ENCODE data around the gene DLL1. TPM values are rescaled to one million over a fixed set of nuclear protein-coding genes. Genes with fewer than 3 reads are reported as not detected.
"Not testable (repeated sequence)": the region's sequence is repeated elsewhere in the genome, so short reads cannot be mapped to it uniquely, and the experiment has no call there.

DLL1 gene, protein sequence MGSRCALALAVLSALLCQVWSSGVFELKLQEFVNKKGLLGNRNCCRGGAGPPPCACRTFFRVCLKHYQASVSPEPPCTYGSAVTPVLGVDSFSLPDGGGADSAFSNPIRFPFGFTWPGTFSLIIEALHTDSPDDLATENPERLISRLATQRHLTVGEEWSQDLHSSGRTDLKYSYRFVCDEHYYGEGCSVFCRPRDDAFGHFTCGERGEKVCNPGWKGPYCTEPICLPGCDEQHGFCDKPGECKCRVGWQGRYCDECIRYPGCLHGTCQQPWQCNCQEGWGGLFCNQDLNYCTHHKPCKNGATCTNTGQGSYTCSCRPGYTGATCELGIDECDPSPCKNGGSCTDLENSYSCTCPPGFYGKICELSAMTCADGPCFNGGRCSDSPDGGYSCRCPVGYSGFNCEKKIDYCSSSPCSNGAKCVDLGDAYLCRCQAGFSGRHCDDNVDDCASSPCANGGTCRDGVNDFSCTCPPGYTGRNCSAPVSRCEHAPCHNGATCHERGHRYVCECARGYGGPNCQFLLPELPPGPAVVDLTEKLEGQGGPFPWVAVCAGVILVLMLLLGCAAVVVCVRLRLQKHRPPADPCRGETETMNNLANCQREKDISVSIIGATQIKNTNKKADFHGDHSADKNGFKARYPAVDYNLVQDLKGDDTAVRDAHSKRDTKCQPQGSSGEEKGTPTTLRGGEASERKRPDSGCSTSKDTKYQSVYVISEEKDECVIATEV
- 10 to 100 TPM; 16.3 to 89.1 (median 32.3) TPM for total RNA-seq

DNA sequence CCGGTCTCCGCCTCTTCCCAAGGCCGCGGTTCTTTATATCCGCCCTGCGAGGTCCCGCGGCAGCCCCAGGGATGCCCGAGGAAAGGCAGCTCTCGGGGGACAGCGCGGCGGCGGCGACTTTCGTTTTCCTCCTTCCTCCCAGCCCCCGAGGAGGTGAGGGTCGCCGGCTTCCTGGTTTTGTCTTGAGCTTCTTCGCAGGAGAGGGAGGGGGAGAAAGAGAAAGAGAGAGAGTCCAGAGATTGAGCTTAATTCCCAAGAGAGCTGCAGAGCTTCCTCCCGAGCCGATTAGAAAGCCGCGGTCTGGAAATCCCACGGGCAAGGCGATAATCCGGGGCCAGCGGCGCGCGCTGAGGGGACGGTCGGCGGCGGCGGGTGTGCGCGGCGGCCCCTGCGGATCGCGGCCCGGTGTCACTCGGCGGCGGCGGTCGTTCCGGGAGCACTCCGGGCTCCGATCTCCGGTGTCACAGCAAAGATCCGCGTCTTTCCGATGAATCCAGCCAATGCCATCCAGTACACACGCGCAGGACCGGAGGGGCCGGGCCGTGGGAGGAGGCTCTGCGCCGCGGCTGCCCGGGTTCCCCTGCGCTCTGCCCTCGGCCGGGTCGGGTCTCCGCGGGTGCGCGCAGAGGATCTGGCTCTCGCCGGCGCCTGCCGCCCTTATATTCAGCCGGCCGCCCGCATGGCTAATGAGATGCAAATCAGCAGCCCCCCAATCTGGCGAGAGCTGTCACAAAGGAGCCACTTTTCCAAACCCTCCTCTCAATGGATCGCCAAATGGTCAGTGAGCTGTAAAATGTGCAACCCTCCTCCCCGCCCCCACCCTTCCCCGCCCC is at the start of gene DLL1:
Gene DLL1 (minus strand): TSS at position 783 of the 833 bp plus-strand sequence. CDS start 939 bp downstream, outside the sequence.
- Histone ChIP-seq H3K4me3 (peak within 1 kb of the TSS; percentile 49 to 78 (median 64)), H3K9me3 (no peaks in the 10 kb centered on the region), H3K36me3 (peaks cover 0 to 7% (median 0%) of the 10 kb centered on the region in 3 donors), H3K27ac (peak within 1 kb of the TSS; percentile 67 to 90 (median 79)), H3K27me3 (peaks cover 0 to 31% of the 10 kb centered on the region in 2 donors), H3K4me1 (peaks cover 5 to 55% (median 21%) of the 10 kb centered on the region in 4 donors)
- peak in 2 of 3 donors; percentile 75 to 76 for DNase-seq
- TF ChIP-seq POLR2A (IDR thresholded peaks at IDR 0.05) (peak; percentile 54 to 61), CTCF (IDR thresholded peaks at IDR 0.05) (no peak)

DNA sequence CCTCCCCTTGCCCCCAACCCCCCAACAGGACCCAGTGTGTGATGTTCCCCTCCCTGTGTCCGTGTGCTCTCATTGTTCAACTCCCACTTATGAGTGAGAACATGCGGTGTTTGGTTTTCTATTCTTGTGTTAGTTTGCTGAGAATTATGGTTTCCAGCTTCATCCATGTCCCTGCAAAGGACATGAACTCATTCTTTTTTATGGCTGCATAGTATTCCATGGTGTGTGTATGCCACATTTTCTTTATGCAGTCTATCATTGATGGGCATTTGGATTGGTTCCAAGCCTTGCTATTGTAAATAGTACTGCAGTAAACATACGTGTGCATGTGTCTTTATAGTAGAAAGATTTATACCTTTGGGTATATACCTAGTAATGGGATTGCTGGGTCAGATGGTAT is 44.3 kb upstream of the DLL1 start:
- H3K4me1 ChIP-seq, H3K27ac ChIP-seq, H3K9me3 ChIP-seq, DNase-seq, H3K4me3 ChIP-seq, H3K27me3 ChIP-seq: not testable (repeated sequence)
- peaks cover 0 to 49% (median 0%) of the 10 kb centered on the region in 3 donors for H3K36me3 ChIP-seq

DNA sequence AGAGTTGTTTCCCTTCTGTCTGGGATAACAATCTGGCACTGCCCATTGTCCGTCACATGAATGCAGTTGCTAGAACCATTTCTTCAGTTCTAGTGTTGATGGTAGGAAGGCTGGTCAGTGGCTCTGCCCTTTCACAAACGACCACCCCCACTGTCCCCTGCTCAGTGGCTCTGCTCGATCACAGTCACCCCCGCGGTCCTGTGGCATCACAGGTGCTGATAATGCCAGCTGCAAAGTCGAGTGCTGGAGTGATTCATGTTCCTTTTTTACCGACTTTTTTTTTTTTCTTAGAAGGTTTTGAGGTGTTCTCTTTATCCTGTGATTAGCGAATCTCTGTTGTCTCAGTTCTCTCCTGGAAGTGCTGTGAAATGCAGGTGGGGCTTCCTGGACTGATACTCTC is 38.4 kb upstream of the DLL1 start:
- TF ChIP-seq CTCF (IDR thresholded peaks at IDR 0.05): no peak
- TF ChIP-seq POLR2A (IDR thresholded peaks at IDR 0.05): no peak
- no peaks in the 10 kb centered on the region for H3K4me1 ChIP-seq
- H3K36me3 ChIP-seq: peaks cover 0 to 95% (median 0%) of the 10 kb centered on the region in 3 donors
- no peak overlapping the region for H3K27ac ChIP-seq
- H3K27me3 ChIP-seq: no peaks in the 10 kb centered on the region
- H3K4me3 ChIP-seq: no peak overlapping the region
- no peak for DNase-seq
- H3K9me3 ChIP-seq: no peaks in the 10 kb centered on the region

- Histone ChIP-seq H3K27ac (no peak overlapping the region), H3K27me3 (no peaks in the 10 kb centered on the region), H3K9me3 (no peaks in the 10 kb centered on the region), H3K4me1 (peaks cover 0 to 3% (median 0%) of the 10 kb centered on the region in 4 donors), H3K4me3 (no peak overlapping the region), H3K36me3 (peaks cover 0 to 26% (median 0%) of the 10 kb centered on the region in 3 donors)
- DNase-seq: no peak
- TF ChIP-seq POLR2A (IDR thresholded peaks at IDR 0.05) (no peak), CTCF (IDR thresholded peaks at IDR 0.05) (no peak)
Observed at GRCh38 chr6:170317718-170318117, 26.8 kb upstream of the DLL1 start.

- H3K4me1 ChIP-seq: peaks cover 0 to 5% (median 0%) of the 10 kb centered on the region in 4 donors
- H3K36me3 ChIP-seq: peaks cover 0 to 21% (median 0%) of the 10 kb centered on the region in 3 donors
- no peaks in the 10 kb centered on the region for H3K9me3 ChIP-seq
- H3K27me3 ChIP-seq: no peaks in the 10 kb centered on the region
- TF ChIP-seq CTCF (IDR thresholded peaks at IDR 0.05) (no peak), POLR2A (IDR thresholded peaks at IDR 0.05) (no peak)
- DNase-seq: no peak
- H3K27ac ChIP-seq: no peak overlapping the region
- no peak overlapping the region for H3K4me3 ChIP-seq
Observed at GRCh38 chr6:170317076-170317475, 26.2 kb upstream of the DLL1 start.
